GM21529 (cell line): ENCODE data around the gene GCHFR.

Source experiments
- ATAC-seq: cut with Tn5 transposase; IDR thresholded peaks from one replicate; pipeline ENCODE4 v1.9.1; 2021; ENCODE audit not compliant: unreplicated experiment

Gene GCHFR

GRCh38 chr15:40754883-40755811 lies 8.7 kb upstream of the GCHFR start, which contains the start of gene RMDN3:
RMDN3 (minus strand) TSS chr15:40755254; CDS start chr15:40754783, 471 bp downstream.
- ATAC-seq = peak; percentile 72

GRCh38 chr15:40755812-40756208 lies 8.1 kb upstream of the GCHFR start:
- ATAC-seq = no peak

GRCh38 chr15:40756938-40757337 lies 6.9 kb upstream of the GCHFR start:
- ATAC-seq = no peak

- no peak for ATAC-seq
Observed at GRCh38 chr15:40759961-40760360, 3.9 kb upstream of the GCHFR start.

- no peak for ATAC-seq
Observed at GRCh38 chr15:40762919-40763800, 708 bp upstream of the GCHFR start.

- ATAC-seq = no peak
Observed at GRCh38 chr15:40764629-40765103, 798 bp downstream of the GCHFR start.

- no peak for ATAC-seq
Observed at GRCh38 chr15:40766194-40766815, 2.4 kb downstream of the GCHFR start.

- ATAC-seq = no peak
Observed at GRCh38 chr15:40766906-40767837, 3.3 kb downstream of the GCHFR start.

GRCh38 chr15:40767838-40768500 lies 4.1 kb downstream of the GCHFR start:
- ATAC-seq = no peak

GRCh38 chr15:40768521-40769273 lies 4.8 kb downstream of the GCHFR start:
- ATAC-seq = no peak

GRCh38 chr15:40769274-40770146 lies 5.6 kb downstream of the GCHFR start, which contains the start of gene C15orf62:
C15orf62 (plus strand) TSS chr15:40769980; CDS start chr15:40770496, 516 bp downstream.
- peak; percentile 53 for ATAC-seq

- no peak for ATAC-seq
Observed at GRCh38 chr15:40770147-40770721, 6.4 kb downstream of the GCHFR start.

- ATAC-seq = no peak
Observed at GRCh38 chr15:40771242-40771641, 7.4 kb downstream of the GCHFR start.

GRCh38 chr15:40772014-40772413 lies 8.1 kb downstream of the GCHFR start:
- ATAC-seq = no peak

- ATAC-seq = no peak
Observed at GRCh38 chr15:40773496-40773895, 9.6 kb downstream of the GCHFR start.

GRCh38 chr15:40773902-40774301 lies 10.0 kb downstream of the GCHFR start:
- ATAC-seq = no peak

- no peak for ATAC-seq
Observed at GRCh38 chr15:40775007-40775406, 11.1 kb downstream of the GCHFR start.
